ENCODE measurements around the gene IER3. TPM values are rescaled to one million over a fixed set of nuclear protein-coding genes. Genes with fewer than 3 reads are reported as not detected.

The IER3 gene
- total and polyA plus RNA-seq, 2 of the 13 experiments (the other 11 are each of a cell fraction or from before 2014, with no cell fraction given): 51.1 to 131 TPM

- TF ChIP-seq, protein P1, sequence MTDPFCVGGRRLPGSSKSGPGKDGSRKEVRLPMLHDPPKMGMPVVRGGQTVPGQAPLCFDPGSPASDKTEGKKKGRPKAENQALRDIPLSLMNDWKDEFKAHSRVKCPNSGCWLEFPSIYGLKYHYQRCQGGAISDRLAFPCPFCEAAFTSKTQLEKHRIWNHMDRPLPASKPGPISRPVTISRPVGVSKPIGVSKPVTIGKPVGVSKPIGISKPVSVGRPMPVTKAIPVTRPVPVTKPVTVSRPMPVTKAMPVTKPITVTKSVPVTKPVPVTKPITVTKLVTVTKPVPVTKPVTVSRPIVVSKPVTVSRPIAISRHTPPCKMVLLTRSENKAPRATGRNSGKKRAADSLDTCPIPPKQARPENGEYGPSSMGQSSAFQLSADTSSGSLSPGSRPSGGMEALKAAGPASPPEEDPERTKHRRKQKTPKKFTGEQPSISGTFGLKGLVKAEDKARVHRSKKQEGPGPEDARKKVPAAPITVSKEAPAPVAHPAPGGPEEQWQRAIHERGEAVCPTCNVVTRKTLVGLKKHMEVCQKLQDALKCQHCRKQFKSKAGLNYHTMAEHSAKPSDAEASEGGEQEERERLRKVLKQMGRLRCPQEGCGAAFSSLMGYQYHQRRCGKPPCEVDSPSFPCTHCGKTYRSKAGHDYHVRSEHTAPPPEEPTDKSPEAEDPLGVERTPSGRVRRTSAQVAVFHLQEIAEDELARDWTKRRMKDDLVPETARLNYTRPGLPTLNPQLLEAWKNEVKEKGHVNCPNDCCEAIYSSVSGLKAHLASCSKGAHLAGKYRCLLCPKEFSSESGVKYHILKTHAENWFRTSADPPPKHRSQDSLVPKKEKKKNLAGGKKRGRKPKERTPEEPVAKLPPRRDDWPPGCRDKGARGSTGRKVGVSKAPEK (CRISPR knock-in tag; IDR thresholded peaks at IDR 0.05; ENCODE audit: borderline replicate concordance): no peak
- TF ChIP-seq ZNF788 (CRISPR knock-in tag; IDR thresholded peaks at IDR 0.05; ENCODE audit: borderline replicate concordance): peak; percentile 79
- TF ChIP-seq ZFP36L2 (CRISPR knock-in tag; IDR thresholded peaks at IDR 0.05): no peak
- TF ChIP-seq ZMYM2 (CRISPR knock-in tag; IDR thresholded peaks at IDR 0.05): no peak
- TF ChIP-seq ZNF207 (IDR thresholded peaks at IDR 0.05; ENCODE audit: borderline replicate concordance): no peak
- TF ChIP-seq ZNF570 (CRISPR knock-in tag; IDR thresholded peaks at IDR 0.05; ENCODE audit: borderline replicate concordance): no peak
- TF ChIP-seq ZNF550 (CRISPR knock-in tag; IDR thresholded peaks at IDR 0.05; ENCODE audit: borderline replicate concordance): no peak
- peak; percentile 62 to 76 for TF ChIP-seq POLR2A (IDR thresholded peaks at IDR 0.05; ENCODE audit: insufficient read depth in 1 of 2, low read depth in 2 of 2, low read length in 2 of 2)
- TF ChIP-seq ATRX (CRISPR knock-in tag; IDR thresholded peaks at IDR 0.05; ENCODE audit: borderline replicate concordance): no peak
- peak; percentile 77; the same call in 1 of the 2 replicates for TF ChIP-seq ZIK1 (CRISPR knock-in tag; IDR thresholded peaks at IDR 0.05; ENCODE audit: borderline replicate concordance, low read depth)
- TF ChIP-seq, protein P2, sequence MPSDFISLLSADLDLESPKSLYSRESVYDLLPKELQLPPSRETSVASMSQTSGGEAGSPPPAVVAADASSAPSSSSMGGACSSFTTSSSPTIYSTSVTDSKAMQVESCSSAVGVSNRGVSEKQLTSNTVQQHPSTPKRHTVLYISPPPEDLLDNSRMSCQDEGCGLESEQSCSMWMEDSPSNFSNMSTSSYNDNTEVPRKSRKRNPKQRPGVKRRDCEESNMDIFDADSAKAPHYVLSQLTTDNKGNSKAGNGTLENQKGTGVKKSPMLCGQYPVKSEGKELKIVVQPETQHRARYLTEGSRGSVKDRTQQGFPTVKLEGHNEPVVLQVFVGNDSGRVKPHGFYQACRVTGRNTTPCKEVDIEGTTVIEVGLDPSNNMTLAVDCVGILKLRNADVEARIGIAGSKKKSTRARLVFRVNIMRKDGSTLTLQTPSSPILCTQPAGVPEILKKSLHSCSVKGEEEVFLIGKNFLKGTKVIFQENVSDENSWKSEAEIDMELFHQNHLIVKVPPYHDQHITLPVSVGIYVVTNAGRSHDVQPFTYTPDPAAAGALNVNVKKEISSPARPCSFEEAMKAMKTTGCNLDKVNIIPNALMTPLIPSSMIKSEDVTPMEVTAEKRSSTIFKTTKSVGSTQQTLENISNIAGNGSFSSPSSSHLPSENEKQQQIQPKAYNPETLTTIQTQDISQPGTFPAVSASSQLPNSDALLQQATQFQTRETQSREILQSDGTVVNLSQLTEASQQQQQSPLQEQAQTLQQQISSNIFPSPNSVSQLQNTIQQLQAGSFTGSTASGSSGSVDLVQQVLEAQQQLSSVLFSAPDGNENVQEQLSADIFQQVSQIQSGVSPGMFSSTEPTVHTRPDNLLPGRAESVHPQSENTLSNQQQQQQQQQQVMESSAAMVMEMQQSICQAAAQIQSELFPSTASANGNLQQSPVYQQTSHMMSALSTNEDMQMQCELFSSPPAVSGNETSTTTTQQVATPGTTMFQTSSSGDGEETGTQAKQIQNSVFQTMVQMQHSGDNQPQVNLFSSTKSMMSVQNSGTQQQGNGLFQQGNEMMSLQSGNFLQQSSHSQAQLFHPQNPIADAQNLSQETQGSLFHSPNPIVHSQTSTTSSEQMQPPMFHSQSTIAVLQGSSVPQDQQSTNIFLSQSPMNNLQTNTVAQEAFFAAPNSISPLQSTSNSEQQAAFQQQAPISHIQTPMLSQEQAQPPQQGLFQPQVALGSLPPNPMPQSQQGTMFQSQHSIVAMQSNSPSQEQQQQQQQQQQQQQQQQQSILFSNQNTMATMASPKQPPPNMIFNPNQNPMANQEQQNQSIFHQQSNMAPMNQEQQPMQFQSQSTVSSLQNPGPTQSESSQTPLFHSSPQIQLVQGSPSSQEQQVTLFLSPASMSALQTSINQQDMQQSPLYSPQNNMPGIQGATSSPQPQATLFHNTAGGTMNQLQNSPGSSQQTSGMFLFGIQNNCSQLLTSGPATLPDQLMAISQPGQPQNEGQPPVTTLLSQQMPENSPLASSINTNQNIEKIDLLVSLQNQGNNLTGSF (CRISPR knock-in tag; IDR thresholded peaks at IDR 0.05): peak; percentile 5
- no peak for TF ChIP-seq FOXM1 (CRISPR knock-in tag; IDR thresholded peaks at IDR 0.05)
- TF ChIP-seq HOXA3 (CRISPR knock-in tag; IDR thresholded peaks at IDR 0.05): peak; percentile 89
- no peak for TF ChIP-seq ZNF569 (CRISPR knock-in tag; IDR thresholded peaks at IDR 0.05; ENCODE audit: borderline replicate concordance)
- peak; percentile 73 for TF ChIP-seq TBX2 (CRISPR knock-in tag; IDR thresholded peaks at IDR 0.05; ENCODE audit: borderline replicate concordance)
- TF ChIP-seq KDM1A (CRISPR knock-in tag; IDR thresholded peaks at IDR 0.05): no peak
- no peak for TF ChIP-seq IRF1 (CRISPR knock-in tag; IDR thresholded peaks at IDR 0.05; ENCODE audit: low read depth)
- peak; percentile 22; the same call in 1 of the 2 replicates for TF ChIP-seq ISL2 (CRISPR knock-in tag; IDR thresholded peaks at IDR 0.05)
- TF ChIP-seq ZNF589 (CRISPR knock-in tag; conservative IDR thresholded peaks at IDR 0.05): no peak
- no peak for TF ChIP-seq MLLT10 (CRISPR knock-in tag; IDR thresholded peaks at IDR 0.05)
- TF ChIP-seq ZFYVE20 (CRISPR knock-in tag; IDR thresholded peaks at IDR 0.05; ENCODE audit: borderline replicate concordance, low read depth): 0 out of 2 replicates have a peak, but pooled peaks have one; percentile 35
- 0 out of 2 replicates have a peak, but pooled peaks have one; percentile 21 for TF ChIP-seq MIER2 (CRISPR knock-in tag; IDR thresholded peaks at IDR 0.05)
These were observed 22.9 kb downstream of the IER3 start (continued) for GRCh38 chr6:30721198-30722024.
